Measurements from ENCODE around the gene FCRLB.
A peak's percentile ranks its signal among the peaks of the same experiment; 100 is the strongest.
"Not testable (repeated sequence)": the region's sequence is repeated elsewhere in the genome, so short reads cannot be mapped to it uniquely, and the experiment has no call there.

Gene FCRLB

GRCh38 chr1:161740921-161741320, 19.6 kb downstream of the FCRLB start:
- no peak for DNase-seq

- no peak for DNase-seq
These were observed 21.9 kb downstream of the FCRLB start for GRCh38 chr1:161743231-161743630.

GRCh38 chr1:161747801-161748200, 26.5 kb downstream of the FCRLB start:
- DNase-seq: no peak

- DNase-seq: peak; percentile 51 to 93 (median 82)
These were observed 28.4 kb downstream of the FCRLB start, which contains the start of gene DUSP12 for GRCh38 chr1:161749509-161750407. Gene DUSP12 (plus strand): TSS chr1:161749786. CDS start chr1:161749802, 16 bp downstream.

GRCh38 chr1:161763522-161764098, 42.3 kb downstream of the FCRLB start:
- peak in 2 of 5 experiments; percentile 9 to 76 for DNase-seq

- DNase-seq: peak; percentile 40 to 93 (median 68)
These were observed 45.0 kb downstream of the FCRLB start, which contains the start of gene ATF6 for GRCh38 chr1:161766102-161766981. Gene ATF6 (plus strand): TSS chr1:161766320. CDS start chr1:161766361, 41 bp downstream.

- DNase-seq: no peak
These were observed 47.1 kb downstream of the FCRLB start for GRCh38 chr1:161768461-161768860.

- no peak for DNase-seq
These were observed 47.8 kb downstream of the FCRLB start for GRCh38 chr1:161768986-161769672.

- not testable (repeated sequence) for DNase-seq
These were observed 48.3 kb downstream of the FCRLB start for GRCh38 chr1:161769673-161770045.

- no peak for DNase-seq
These were observed 48.9 kb downstream of the FCRLB start for GRCh38 chr1:161770250-161770649.

- peak in 1 of 5 experiments; percentile 68 for DNase-seq
These were observed 49.8 kb downstream of the FCRLB start for GRCh38 chr1:161771161-161771560.

- no peak for DNase-seq
These were observed 50.6 kb downstream of the FCRLB start for GRCh38 chr1:161771973-161772372.

GRCh38 chr1:161772397-161772796, 51.1 kb downstream of the FCRLB start:
- DNase-seq: no peak

GRCh38 chr1:161773791-161774190, 52.4 kb downstream of the FCRLB start:
- no peak for DNase-seq

GRCh38 chr1:161777261-161777660, 55.9 kb downstream of the FCRLB start:
- DNase-seq: no peak

All from T-helper 2 cell (primary cell).